GM21515 (cell line): ENCODE measurements around the gene SRSF9.
A peak's percentile ranks its signal among the peaks of the same experiment; 100 is the strongest.
"Not testable (repeated sequence)": the region's sequence is repeated elsewhere in the genome, so short reads cannot be mapped to it uniquely, and the experiment has no call there.

Experiments
- ATAC-seq: cut with Tn5 transposase; IDR thresholded peaks from one replicate; pipeline ENCODE4 v1.9.1; 2021; ENCODE audit not compliant: unreplicated experiment

SRSF9 gene

GRCh38 chr12:120453060-120453750 lies 16.3 kb downstream of the SRSF9 start:
- ATAC-seq: no peak

- ATAC-seq: not testable (repeated sequence)
These were observed 17.0 kb downstream of the SRSF9 start for GRCh38 chr12:120452524-120452923.

GRCh38 chr12:120447992-120448391 lies 21.6 kb downstream of the SRSF9 start:
- no peak for ATAC-seq

- peak; percentile 23 for ATAC-seq
These were observed 22.7 kb downstream of the SRSF9 start for GRCh38 chr12:120446844-120447178.

- ATAC-seq: peak; percentile 80
These were observed 23.4 kb downstream of the SRSF9 start, which contains the start of the genes GATC and TRIAP1 for GRCh38 chr12:120445911-120446843. TSS of gene GATC (plus strand) at chr12:120446444. CDS start at chr12:120446481, 37 bp downstream. TSS of gene TRIAP1 (minus strand) at chr12:120446384. CDS start at chr12:120446372, 12 bp downstream.

- no peak for ATAC-seq
These were observed 24.9 kb downstream of the SRSF9 start for GRCh38 chr12:120444676-120445075.

- ATAC-seq: no peak
These were observed 29.8 kb downstream of the SRSF9 start for GRCh38 chr12:120439646-120440247.

- no peak for ATAC-seq
These were observed 30.9 kb downstream of the SRSF9 start for GRCh38 chr12:120438495-120439198.

- ATAC-seq: peak; percentile 94
These were observed 31.6 kb downstream of the SRSF9 start, which contains the start of gene COX6A1 for GRCh38 chr12:120437735-120438494. TSS of gene COX6A1 (plus strand) at chr12:120438113. CDS start at chr12:120438127, 14 bp downstream.

- no peak for ATAC-seq
These were observed 36.6 kb downstream of the SRSF9 start for GRCh38 chr12:120432772-120433525.

- no peak for ATAC-seq
These were observed 40.2 kb downstream of the SRSF9 start for GRCh38 chr12:120429368-120429767.

GRCh38 chr12:120428597-120429229 lies 40.8 kb downstream of the SRSF9 start:
- ATAC-seq: no peak

- ATAC-seq: no peak
These were observed 43.8 kb downstream of the SRSF9 start for GRCh38 chr12:120425797-120426196.

GRCh38 chr12:120422892-120423456 lies 46.6 kb downstream of the SRSF9 start:
- ATAC-seq: no peak

GRCh38 chr12:120421701-120422100 lies 47.8 kb downstream of the SRSF9 start:
- ATAC-seq: no peak

- ATAC-seq: no peak
These were observed 51.5 kb downstream of the SRSF9 start for GRCh38 chr12:120417917-120418580.

- no peak for ATAC-seq
These were observed 52.9 kb downstream of the SRSF9 start for GRCh38 chr12:120416490-120417216.
